ENCODE data around the gene ING3.

- TF ChIP-seq, protein P1, sequence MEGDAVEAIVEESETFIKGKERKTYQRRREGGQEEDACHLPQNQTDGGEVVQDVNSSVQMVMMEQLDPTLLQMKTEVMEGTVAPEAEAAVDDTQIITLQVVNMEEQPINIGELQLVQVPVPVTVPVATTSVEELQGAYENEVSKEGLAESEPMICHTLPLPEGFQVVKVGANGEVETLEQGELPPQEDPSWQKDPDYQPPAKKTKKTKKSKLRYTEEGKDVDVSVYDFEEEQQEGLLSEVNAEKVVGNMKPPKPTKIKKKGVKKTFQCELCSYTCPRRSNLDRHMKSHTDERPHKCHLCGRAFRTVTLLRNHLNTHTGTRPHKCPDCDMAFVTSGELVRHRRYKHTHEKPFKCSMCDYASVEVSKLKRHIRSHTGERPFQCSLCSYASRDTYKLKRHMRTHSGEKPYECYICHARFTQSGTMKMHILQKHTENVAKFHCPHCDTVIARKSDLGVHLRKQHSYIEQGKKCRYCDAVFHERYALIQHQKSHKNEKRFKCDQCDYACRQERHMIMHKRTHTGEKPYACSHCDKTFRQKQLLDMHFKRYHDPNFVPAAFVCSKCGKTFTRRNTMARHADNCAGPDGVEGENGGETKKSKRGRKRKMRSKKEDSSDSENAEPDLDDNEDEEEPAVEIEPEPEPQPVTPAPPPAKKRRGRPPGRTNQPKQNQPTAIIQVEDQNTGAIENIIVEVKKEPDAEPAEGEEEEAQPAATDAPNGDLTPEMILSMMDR (IDR thresholded peaks at IDR 0.05) = no peak
- TF ChIP-seq POLR2A (IDR thresholded peaks at IDR 0.05) = no peak
These were observed 5.1 kb downstream of the ING3 start for GRCh38 chr7:120955577-120956149.

All from heart left ventricle (tissue), 13 donors.